HG02759 (cell line): ENCODE measurements around the gene NRXN2.
A peak's percentile ranks its signal among the peaks of the same experiment; 100 is the strongest.

Experiments used
- ATAC-seq: cut with Tn5 transposase; IDR thresholded peaks from one replicate; pipeline ENCODE4 v1.9.1; 2021; ENCODE audit warnings: mild to moderate bottlenecking, moderate library complexity; ENCODE audit not compliant: unreplicated experiment

The NRXN2 gene

DNA sequence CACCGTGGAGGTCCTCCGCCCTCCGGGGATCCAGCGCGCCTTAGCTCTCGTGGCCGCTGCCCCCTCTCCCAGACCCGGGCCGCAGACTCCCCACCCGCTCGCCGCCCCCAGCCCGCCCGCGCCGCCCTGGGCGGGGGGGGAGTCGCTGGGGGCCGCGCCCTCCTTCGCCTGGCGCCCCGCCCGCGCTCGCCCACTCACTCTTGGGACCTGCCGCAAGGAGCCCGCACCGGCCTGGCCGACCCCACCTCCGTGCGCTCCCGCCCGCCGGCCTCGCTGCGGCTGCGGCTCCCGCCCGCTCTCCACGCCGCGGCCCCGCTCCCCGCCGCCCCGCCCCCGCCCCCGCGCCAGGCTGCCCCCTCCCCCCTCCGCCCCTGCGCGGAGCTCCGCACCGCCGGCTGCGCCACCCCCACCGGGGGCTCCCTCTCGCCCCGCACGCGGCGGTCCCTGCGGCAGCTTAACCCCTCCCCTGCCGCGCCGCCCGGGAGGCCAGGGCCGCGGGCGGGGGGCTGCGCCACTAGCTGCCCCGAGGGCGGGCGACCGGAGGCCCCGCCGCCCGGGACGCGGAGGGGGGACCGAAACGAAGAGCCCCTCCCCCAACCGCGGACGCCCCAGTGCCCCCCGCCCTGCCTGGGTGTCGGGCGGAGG, 21.7 kb upstream of the NRXN2 start:
- ATAC-seq: peak; percentile 16

DNA sequence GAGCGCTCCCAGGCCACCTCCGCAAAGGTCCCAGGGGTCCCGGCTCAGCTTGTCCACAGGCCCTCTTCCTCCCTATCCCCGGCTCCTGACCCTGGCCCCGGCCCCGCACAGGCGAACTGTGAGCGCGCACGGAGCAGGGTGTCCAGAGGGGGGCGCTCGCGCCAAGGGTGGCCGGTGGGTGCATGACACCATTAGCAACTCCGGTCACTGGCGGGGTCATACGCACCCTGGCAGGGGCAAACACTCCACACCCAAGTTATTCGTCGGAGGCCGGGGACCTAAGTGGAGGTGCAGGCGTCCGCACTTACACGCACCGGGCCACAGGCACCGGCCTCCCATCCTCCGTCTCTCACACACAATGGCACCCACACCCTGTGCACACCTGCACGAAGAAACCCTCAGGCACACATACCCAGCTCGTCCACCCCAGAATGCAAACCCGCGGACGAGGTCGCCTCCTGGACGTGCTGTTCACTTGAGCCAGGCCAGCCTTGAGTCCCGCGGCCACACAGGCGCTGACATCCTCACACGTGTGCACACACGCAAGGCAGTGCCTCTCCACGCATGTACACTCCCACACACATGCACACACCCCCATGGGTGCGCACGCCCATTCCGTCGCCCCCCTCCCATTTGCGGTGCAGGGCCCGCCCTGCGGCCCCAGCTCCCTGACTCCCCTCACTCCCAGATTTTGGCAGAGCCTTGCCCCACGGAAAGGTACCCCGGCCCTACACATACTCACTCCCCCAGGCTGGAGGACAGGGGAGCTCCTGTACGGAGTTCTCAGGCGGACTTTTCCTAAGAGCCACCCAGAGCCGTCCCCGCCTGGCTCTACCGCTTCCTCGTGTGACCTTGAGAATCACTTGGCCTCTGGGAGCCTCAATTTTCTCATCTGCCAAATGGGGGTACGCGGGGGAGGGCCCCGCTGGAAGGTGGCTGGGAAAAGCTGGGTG, 20.9 kb upstream of the NRXN2 start, which contains the start of gene RASGRP2:
TSS of gene RASGRP2 (minus strand) at position 552 of the 953 bp plus-strand sequence. CDS start 1,276 bp downstream, outside the sequence.
- no peak for ATAC-seq

DNA sequence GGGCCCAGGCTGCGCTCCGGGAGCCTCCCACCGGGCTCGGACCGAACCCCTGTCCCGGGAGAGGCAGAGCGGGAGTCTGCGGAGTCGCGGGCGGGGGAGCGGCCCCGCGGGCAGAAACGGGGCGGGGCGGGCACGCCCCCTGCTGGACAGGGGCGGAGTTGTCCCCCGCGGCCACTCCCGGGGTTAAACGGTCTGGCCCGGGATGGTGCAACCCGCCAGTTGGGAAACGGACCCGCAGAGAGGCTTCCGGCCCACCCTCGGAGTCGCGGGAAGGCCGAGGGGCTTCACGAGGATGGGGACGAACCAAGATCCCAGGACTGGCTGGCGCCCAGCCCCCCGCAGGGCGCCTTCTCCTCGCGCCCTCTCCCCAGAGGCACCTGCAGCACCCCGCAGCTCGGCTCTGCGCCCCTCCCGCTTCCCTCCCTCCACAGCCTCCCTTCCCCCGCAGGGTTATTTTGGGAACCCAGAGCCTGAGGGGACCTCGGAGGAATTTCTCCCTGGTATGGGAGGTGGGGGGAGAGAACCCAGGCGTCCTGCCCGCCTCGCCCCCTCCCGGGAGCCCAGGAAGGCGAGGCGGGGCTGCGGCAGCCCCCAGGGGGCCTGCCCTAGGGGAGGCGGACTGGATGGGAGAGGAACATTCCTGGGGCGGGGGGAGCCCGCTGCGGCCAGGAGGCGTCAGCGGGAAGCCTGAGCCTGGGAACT, 20.0 kb upstream of the NRXN2 start:
- ATAC-seq: peak; percentile 36

DNA sequence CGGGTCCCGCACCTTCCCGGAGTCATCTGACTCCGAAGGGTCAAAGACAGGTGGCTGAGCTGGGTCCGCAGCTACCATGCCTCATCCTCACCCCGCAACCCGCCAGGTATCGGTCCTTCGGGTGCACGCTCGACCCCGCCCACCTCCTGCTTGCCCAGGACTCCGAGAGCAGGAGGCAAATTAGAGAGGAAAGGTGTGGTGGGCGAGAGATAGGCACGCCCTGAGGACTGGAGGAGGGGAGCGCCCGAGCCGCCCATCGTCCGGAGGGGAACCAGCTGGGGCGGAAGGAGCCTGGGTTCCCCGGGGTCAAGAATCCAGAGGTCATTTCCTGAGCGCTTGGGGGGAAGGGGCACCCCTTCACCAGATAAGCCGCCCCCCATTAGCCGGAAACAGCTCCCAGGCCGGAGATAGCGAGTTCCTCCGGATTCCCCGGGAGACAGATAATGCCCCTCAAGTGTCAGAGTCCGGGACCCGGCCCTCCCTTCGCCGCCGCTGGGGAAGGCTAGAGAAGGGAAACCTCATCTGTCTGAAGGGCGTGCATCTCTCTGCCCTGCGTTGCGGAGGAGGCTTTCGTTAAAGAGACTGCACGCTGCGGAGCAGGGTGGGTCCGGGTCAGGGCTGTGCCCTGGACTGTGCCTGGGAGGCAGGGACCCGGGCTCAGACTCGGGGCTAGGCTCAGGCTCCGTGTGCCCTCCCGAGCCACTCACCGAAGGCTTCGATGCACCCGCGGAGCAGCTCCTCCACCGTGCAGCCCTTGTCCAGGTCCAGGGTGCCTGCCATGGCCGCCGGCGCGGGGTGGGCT, 19.3 kb upstream of the NRXN2 start:
- ATAC-seq: no peak

DNA sequence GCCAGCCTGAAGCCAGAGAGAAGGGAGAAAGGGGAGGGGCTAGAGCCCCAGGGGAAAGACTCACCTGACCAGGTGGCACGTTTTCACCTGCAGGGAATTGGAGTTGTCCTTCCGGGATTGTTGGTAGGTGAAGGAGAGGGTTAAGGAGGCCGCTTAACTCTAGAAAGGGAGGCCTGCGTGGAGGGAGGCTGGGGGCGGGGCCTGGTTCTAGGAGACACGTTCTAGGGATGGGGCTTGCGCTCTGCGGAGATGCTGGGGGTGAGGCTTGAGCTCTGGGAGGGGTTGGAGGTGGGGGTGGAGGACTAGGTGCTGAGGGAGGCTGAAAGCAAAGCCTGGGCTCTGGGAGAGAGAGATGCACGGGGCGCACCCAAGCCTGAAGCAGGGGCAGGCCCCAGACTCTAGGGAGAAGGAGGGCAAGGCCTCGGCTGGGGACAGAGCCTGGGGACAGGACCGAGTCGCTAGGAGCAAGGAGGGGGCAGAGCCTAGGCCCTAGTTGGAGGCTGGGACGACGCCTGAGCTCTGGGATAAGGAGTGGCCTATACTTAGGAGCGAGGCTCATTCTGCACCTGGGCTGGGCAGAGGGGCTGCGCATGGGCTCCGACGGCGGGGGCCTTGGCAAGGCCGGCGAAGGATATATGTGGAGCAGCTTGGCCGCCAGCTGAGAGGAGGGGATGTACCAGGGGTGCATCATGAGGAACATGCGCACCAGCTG, 18.5 kb upstream of the NRXN2 start:
- no peak for ATAC-seq

DNA sequence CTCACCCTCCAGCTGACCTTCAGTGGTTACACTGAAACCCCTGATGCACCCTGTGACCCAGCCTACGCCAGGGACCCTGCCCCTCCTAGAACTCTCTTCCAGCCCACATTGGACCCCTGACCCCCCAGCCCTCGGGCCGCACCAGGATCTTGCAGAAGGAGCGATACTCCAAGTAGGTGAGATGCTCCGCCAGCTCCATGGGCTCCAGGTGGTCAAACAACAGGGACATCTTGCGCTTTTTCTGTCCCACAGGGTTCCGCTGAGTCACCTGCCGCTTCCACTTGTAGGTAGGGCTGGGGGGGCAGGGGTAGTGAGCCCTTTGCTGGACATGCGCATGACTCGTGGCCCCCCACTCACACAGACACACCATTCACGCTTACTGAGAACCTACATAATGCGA, 16.9 kb upstream of the NRXN2 start:
- no peak for ATAC-seq

DNA sequence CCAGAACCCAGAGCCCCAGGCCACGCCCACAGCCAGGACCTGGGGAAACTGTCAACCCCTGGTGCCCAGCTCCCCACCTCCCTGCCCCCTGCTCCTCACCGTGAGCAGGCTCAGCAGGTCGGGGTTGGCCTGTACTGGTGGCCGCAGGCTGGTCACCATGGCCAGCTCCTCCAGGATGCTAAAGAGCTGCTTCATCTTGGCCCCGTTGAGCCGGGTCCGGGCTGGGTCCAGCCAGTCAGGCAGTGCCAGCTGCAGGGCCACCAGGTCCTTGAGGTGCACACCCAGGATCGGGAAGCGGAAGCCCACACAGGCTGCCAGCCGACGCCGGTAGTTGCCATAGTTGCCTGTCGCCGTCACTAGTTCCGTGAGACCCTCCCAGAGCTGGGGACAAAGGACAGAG, 13.7 kb upstream of the NRXN2 start:
- ATAC-seq: no peak

DNA sequence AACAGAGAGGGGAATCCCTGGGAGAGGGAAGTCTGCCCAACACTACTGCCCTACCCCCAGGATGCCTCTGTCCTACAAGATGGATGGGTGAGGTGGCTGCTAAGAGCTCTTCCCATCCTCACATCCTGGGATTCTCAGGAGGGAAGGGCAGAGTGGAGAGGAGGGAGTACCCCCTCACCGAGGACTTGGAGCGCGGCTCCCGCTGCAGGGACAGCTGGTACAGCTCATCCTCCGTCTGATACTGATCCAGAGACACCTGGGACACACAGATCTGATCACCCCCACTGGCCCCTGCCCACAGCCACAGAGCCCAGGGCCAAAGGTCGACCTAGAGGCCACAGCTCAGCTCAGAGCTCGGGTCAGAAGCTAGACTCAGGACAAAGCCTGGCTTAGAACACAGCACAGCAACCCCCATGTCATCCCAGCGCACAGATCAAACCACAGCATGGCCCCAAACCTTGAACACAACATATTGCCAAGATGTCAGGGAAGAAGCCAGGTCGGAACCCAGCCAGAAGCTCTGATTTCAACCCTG, 12.8 kb upstream of the NRXN2 start:
- no peak for ATAC-seq

DNA sequence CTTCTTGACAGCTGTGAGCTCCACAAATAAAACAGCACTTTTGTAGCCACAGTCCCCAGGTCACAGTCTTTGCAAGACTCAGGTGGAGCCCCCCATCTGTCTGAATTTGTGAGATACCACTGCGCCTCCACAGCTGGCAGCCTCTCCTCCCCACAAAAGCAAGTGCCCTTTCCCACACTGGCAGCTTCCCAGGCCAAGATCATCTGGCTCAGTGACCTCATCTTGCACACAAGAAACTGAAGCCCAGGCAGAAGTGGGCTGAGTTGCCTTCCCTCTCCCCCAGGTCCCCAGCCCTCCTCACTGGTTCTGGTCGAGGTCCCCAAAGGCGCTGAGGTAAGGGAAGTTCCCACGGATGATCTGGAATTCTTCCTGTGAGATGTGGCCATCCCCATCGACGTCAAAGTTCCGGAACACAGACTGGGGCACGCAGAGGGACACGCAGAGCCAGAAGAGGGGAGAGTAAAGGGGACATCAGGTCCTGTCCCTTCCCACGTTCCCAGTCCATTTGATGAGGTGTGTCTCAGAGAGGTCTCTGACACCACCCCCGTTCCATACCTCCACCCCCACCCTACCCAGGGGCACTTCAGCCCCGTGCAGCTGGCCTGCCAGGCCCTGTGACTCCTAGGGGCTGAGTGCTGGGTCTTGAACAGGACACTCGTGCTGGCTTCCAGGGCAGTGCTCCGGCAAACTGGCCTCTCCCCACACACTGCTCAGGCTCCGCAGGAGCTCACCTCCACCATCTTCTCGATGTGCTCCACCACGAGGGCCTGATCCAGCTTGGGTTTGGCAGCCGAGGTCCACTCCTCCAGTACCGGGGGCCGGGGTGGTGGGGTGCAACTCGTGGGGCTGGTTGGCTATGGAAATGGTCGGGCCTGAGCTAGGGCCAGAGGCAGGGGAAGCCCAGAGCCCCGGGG, 12.1 kb upstream of the NRXN2 start:
- no peak for ATAC-seq

DNA sequence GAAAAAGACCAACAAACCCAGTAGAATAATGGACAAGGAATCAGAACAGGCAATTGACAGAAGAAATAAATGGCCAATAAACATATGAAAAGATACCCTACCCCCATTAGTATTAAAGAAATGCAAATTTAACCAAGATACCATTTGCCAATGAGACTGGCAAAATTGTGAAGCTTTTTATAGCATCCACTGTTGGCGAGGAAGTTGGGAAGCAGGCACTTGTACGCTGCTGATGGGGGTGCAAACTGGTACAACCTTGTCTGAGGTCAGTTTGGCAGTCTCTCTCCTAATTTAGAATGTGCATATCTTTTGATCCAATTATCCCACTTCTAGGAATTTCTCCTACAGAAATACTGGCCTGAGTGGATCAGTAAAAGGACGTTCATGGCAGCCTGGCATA, 8.6 kb upstream of the NRXN2 start:
- no peak for ATAC-seq

DNA sequence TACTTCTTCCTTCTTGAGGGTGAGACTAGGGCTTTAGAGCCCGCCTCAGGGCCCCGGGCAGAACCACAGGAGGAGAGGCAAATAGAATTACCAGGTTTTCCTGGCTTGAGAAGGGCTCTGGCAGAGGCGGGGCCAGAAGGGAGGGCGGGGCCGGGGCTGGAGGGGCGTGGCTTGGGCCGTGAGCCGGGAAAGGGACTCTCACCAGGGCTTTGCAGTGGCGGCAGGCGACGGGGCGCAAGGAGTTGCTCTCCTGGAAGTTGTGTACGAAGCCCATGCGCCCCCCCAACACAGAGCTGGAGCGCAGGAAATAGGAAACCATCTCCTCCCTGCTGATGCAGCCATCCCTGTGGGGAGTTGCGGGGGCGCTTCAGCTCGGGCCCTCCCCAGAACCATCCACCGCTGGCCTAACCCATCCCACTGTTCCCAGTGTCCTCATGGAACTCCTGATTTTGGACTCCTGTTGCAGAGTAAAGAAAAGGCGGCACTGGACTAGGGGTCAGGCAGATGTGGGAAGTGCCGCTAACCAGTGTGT, 6.9 kb upstream of the NRXN2 start:
- ATAC-seq: no peak

DNA sequence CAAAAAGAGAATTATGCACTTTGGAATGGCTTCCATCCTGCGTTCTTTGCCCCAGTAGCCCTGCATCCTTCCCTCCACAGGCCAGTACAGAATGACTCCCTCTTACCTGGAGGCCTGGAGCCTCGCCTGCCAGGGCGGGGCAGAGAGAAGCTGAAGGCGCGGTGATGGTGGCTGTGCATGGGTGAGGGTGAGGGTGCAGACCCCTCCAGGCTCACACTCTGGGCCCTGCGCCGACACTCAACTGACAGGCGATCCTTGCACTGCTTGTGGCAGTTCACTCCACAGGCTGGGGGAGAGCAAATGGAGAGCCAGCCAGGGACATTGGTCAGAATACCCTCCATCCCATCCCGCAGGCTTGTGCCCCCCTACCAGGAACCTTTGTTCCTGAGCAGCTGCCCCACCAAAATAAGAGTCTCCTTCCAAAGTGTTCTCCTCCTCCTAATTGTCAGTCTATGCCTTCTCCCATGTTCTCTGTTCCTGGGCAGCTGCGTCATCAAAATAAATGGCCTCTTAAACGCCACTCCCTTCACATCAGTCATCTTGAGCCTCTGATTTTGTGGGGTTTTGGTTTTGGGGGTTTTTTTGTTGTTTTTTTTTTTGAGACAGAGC, 5.9 kb upstream of the NRXN2 start:
- ATAC-seq: no peak

DNA sequence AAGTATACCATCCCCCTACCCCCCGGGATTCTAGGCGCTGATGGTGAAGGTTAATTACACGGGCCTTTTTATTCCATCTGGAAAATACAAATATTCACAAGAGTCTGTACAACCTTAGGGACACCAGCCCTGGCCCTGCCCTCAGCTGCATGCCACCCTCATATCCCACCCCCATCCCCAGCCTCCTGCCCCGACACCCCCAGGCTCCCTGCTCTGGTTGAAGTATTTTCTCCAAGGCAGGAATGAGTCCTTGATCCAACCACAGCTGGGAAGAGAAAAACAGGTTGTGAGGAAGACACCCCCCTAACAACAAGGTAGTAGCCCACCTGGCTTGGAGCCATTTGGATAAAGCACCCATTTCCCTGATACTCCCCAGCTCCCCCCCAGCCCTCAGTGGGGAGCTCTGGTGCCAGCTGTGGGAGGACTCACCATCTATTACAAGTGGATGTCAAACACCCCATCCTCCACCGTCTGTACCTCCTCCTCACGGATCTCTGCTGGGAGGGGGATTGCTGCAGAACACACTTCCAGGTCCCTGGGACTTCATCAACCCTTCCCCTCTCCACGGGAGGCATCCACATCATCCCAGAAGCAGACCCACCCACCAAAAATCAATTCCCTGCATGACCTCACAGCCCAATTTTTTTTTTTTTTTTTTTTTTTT, 4.0 kb upstream of the NRXN2 start:
- no peak for ATAC-seq

DNA sequence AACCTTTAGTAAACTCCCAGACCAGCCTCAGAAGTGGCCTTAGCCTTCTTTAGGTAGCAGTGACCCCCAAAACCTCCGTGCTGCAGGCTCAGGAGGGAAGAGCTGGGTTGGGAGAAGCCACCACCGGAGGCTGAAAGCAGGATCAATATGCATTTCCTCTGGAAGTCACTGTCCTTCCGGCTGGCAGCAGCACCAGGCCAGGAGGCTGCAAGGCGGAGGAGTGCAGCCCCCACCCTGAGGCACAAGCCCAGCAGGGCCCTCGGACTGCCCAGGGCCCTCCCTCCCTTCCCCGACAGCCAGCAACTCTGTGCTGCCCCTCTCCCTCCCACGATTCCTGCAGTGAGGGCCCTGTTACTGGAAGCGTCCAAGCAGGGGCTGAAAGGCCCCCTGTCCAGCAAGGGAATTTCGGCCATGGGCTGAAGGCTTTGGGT, 3.2 kb upstream of the NRXN2 start:
- ATAC-seq: no peak

DNA sequence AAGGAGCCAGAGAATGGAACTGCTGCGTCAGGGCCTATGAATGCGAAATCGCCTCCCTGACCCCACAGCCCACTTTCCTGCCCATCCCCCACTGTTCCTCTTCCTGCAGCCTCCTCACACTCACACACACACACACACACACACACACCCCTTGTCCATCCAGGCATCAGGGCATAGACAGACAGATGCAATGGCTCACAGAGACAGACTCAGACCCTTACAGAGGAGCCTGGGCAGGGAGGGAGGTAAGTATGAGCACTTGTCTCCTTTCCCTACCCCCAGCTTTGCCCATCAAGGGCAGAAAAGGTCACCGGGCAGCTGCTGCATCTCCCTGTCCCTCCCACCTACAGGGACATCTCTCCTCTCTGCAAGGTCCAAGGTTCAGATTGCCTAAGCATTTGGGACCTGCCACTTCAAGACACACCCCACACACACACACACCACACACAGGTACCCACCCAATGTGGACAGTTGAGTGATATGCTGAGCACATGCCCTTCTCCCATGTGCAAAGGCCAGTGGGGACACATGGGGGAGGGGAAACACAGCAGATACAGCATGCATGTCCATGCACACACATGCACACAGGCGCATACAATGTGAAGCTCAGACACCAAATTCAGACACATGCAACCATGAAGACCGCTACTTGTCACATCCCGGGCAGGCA, 2.0 kb upstream of the NRXN2 start:
- ATAC-seq: no peak

DNA sequence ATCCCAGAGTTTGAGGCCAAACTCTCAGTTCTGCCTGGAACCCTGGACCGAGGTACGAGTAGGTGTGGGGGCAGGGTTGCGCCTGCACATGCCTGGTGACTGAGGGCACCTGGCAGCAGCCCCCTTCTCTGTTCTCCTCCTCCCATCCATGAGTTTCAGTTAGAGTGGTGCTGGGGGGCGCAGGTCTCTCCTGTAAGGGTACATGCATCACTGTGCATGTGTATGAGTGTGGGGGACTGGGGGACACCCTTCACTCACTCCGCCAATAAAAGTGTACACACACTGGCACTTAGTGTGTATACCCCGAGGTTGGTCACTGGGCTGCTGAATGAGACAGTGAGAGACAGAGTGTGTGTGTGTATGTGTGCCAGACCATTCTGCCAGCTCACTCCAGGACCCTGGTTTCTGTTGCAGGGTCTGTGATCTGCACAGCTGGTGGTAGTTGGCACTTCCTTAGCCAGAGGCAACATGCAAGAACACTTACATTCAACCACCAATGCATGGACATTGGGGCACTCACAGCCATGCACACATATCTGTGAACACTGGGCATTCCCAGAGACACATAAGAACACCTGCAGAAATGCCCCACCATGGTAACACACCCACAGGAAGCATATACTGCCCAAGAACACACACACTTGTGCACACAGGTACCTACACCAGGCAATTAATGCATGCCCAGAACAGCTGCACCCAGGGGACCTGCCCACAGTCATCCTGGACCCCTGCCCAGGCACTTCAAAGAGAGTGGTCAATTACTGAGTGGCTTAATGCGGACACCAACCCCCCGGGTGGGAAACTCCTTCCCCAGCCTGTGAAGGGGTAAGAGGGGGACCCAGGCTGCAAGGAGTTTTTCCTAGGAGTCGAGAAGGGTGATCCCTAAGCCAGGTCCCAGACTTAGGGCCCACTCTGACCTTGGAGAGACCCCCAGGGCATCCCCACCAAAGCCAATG, 1.2 kb upstream of the NRXN2 start:
- no peak for ATAC-seq
